ENCODE results near the gene B3GLCT. TPM values are rescaled to one million over a fixed set of nuclear protein-coding genes. Genes with fewer than 3 reads are reported as not detected.
A peak's percentile ranks its signal among the peaks of the same experiment; 100 is the strongest.

B3GLCT gene
- total RNA-seq, 1 experiment from 2014 or later: 1.7 TPM

DNA sequence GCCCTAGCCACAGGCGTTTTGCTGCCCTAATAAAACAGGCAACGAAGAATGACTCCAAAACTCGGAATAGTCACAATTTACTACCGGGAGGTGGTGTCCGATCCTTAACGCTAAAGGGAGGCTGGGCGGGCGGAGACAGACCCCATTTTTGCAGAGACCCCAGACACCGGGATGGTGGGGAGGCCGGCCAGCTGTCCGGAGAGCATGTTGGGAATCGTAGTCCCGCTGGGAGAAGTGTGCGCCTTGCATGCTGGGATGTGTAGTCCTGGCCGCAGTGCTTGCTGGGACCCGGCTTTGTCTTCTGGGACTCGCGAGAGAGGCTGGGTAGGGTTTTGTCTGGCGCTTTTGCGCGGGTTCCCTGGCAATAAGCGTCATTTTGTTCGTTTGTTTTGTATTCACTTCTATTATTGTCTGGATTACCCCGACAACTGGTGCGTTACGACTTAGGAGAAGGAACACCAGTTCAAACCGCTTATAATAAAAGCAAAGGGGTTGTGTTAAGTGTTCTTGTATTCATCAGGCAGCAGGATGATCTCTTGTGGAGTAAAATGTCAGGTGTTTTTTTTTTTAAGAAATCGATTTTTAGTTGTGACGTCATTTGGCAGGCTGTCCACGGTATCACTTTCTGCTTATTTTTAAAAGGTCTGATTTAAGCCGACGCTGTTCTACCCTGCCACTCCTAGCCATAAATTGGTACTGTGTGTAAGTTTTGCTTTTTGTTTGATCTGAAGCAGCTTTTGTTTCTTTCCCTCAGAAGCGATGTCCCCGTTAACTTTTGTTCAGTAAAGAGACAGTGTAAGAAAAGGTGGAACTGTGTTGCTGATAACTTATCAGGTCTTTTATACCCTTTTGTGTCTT lies 37.4 kb upstream of the B3GLCT start:
- ChIA-PET CTCF (no interaction called here), POLR2A (interaction anchor here (0.6 to 4.2 kb wide), 13 partner anchors 9 to 546 kb away, joined by 3 to 37 read pairs (median 4); partner anchors contain the start of gene B3GLCT)
- H3K4me1 Mint-ChIP-seq (ENCODE audit: insufficient read depth, unreplicated experiment): peaks cover 28% of the 10 kb centered on the region
- TF ChIP-seq, protein P1, sequence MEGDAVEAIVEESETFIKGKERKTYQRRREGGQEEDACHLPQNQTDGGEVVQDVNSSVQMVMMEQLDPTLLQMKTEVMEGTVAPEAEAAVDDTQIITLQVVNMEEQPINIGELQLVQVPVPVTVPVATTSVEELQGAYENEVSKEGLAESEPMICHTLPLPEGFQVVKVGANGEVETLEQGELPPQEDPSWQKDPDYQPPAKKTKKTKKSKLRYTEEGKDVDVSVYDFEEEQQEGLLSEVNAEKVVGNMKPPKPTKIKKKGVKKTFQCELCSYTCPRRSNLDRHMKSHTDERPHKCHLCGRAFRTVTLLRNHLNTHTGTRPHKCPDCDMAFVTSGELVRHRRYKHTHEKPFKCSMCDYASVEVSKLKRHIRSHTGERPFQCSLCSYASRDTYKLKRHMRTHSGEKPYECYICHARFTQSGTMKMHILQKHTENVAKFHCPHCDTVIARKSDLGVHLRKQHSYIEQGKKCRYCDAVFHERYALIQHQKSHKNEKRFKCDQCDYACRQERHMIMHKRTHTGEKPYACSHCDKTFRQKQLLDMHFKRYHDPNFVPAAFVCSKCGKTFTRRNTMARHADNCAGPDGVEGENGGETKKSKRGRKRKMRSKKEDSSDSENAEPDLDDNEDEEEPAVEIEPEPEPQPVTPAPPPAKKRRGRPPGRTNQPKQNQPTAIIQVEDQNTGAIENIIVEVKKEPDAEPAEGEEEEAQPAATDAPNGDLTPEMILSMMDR (IDR thresholded peaks at IDR 0.05; ENCODE audit: unreplicated experiment): no peak
- BruUV-seq (replicated peaks): TSS peak; percentile 96
- H3K4me3 Mint-ChIP-seq (ENCODE audit: unreplicated experiment): peak overlapping the region; percentile 97
- intact Hi-C loops (cut with micrococcal nuclease): no loop called here
- peak overlapping the region; percentile 97 for H3K27ac Mint-ChIP-seq (ENCODE audit: low read depth, unreplicated experiment)
- peaks cover 21% of the 10 kb centered on the region for H3K36me3 Mint-ChIP-seq (ENCODE audit: insufficient read depth, unreplicated experiment)
- H3K9me3 Mint-ChIP-seq (ENCODE audit: unreplicated experiment): no peaks in the 10 kb centered on the region
- H3K27me3 Mint-ChIP-seq (ENCODE audit: insufficient read depth, unreplicated experiment): no peaks in the 10 kb centered on the region
- DNase-seq (ENCODE audit: unreplicated experiment): peak; percentile 97

DNA sequence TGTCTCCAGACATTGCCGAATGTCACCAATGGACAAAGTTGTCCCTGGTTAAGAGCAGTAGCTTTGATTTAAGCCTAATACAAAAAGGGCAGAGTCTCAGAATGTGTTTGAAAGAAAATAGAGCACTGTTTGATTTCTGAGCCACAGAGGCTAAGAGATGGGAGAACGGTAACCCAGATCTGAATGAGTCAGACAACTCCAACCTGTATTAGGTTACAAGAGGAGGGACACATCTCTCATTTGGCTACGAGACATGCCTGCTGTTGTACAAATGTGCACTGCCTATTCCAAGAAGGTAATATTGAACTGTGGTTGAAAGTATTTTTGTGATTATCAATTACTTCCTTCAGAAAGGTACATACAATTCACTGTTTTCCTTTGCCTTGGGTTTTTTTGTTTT lies 33.2 kb upstream of the B3GLCT start:
- POLR2A ChIA-PET: interaction anchor here (0.7 kb wide), 1 partner anchor 29 kb away, joined by 3 read pairs; no protein-coding TSS in a partner anchor
- Mint-ChIP-seq H3K4me1 (ENCODE audit: insufficient read depth, unreplicated experiment) (peaks cover 6% of the 10 kb centered on the region), H3K4me3 (ENCODE audit: unreplicated experiment) (no peak overlapping the region), H3K9me3 (ENCODE audit: unreplicated experiment) (no peaks in the 10 kb centered on the region), H3K27ac (ENCODE audit: low read depth, unreplicated experiment) (no peak overlapping the region), H3K27me3 (ENCODE audit: insufficient read depth, unreplicated experiment) (no peaks in the 10 kb centered on the region), H3K36me3 (ENCODE audit: insufficient read depth, unreplicated experiment) (peaks cover 7% of the 10 kb centered on the region)
- DNase-seq (ENCODE audit: unreplicated experiment): peak; percentile 34
- TF ChIP-seq, protein P1 (IDR thresholded peaks at IDR 0.05; ENCODE audit: unreplicated experiment): no peak
- intact Hi-C loops (cut with micrococcal nuclease): no loop called here
- CTCF ChIA-PET: no interaction called here
- BruUV-seq (replicated peaks): no TSS peak

DNA sequence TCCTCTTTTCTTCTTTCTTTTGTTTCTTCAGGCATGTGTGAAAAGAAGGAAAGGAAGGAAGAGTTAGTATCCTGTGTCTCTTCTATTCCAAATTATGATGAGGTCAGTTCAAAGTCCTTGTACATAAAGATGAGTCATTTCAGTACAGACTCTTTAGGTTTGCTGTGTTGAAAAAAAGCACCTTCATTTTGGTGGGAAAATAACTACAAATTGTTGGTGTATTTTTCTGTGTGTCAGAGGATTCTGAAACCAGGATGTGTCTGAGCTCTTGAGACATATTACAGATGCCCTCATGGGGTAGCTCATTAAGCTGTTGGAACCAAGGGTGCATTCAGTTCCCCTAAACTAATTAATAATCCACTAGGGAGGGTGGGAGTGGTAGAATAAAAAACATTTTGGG lies 32.3 kb upstream of the B3GLCT start:
- Mint-ChIP-seq H3K36me3 (ENCODE audit: insufficient read depth, unreplicated experiment) (peaks cover 3% of the 10 kb centered on the region), H3K9me3 (ENCODE audit: unreplicated experiment) (no peaks in the 10 kb centered on the region), H3K4me1 (ENCODE audit: insufficient read depth, unreplicated experiment) (peaks cover 13% of the 10 kb centered on the region), H3K27me3 (ENCODE audit: insufficient read depth, unreplicated experiment) (no peaks in the 10 kb centered on the region), H3K4me3 (ENCODE audit: unreplicated experiment) (no peak overlapping the region), H3K27ac (ENCODE audit: low read depth, unreplicated experiment) (no peak overlapping the region)
- intact Hi-C loops (cut with micrococcal nuclease): no loop called here
- CTCF ChIA-PET: interaction anchor here (1.4 kb wide), 1 partner anchor 123 kb away, joined by 5 read pairs; no protein-coding TSS in a partner anchor
- TF ChIP-seq, protein P1 (IDR thresholded peaks at IDR 0.05; ENCODE audit: unreplicated experiment): no peak
- BruUV-seq (replicated peaks): no TSS peak
- no peak for DNase-seq (ENCODE audit: unreplicated experiment)
- POLR2A ChIA-PET: interaction anchor here (1.3 kb wide), 1 partner anchor 33 kb away, joined by 4 read pairs; no protein-coding TSS in a partner anchor

DNA sequence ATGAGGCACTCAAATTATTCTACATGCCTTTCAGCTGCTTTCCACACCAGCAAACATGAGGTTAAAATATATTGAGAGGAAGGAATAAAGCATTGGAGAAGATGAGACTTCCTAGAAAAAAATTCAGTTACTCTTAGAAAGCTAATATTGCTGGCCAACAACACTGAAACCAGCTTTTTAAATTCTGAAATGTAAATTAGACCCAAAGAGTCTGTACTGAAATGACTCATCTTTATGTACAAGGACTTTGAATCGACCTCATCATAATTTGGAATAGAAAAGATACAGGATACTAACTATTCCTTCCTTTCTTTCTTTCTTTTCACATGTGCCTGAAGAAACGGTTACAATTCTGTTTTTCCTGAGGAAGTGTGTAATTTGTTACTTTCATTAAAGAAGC lies 31.6 kb upstream of the B3GLCT start:
- Mint-ChIP-seq H3K36me3 (ENCODE audit: insufficient read depth, unreplicated experiment) (peaks cover 3% of the 10 kb centered on the region), H3K4me1 (ENCODE audit: insufficient read depth, unreplicated experiment) (peaks cover 14% of the 10 kb centered on the region), H3K27ac (ENCODE audit: low read depth, unreplicated experiment) (no peak overlapping the region), H3K9me3 (ENCODE audit: unreplicated experiment) (no peaks in the 10 kb centered on the region), H3K27me3 (ENCODE audit: insufficient read depth, unreplicated experiment) (no peaks in the 10 kb centered on the region), H3K4me3 (ENCODE audit: unreplicated experiment) (no peak overlapping the region)
- TF ChIP-seq, protein P1 (IDR thresholded peaks at IDR 0.05; ENCODE audit: unreplicated experiment): no peak
- no TSS peak for BruUV-seq (replicated peaks)
- CTCF ChIA-PET: interaction anchor here (0.5 to 1.4 kb wide), 4 partner anchors 123 to 1612 kb away, joined by 3 to 5 read pairs (median 3); no protein-coding TSS in a partner anchor
- POLR2A ChIA-PET: interaction anchor here (1.3 kb wide), 1 partner anchor 33 kb away, joined by 4 read pairs; no protein-coding TSS in a partner anchor
- intact Hi-C loops (cut with micrococcal nuclease): no loop called here
- DNase-seq (ENCODE audit: unreplicated experiment): no peak

Measured in MCF 10A (cell line).